GF-D8 (cell line): ENCODE measurements around the gene PAQR8.

Experiments
- DNase-seq: peaks from one replicate; lab custom pipeline; 2025; lab: John Stamatoyannopoulos, UW

Gene PAQR8, protein sequence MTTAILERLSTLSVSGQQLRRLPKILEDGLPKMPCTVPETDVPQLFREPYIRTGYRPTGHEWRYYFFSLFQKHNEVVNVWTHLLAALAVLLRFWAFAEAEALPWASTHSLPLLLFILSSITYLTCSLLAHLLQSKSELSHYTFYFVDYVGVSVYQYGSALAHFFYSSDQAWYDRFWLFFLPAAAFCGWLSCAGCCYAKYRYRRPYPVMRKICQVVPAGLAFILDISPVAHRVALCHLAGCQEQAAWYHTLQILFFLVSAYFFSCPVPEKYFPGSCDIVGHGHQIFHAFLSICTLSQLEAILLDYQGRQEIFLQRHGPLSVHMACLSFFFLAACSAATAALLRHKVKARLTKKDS

DNA sequence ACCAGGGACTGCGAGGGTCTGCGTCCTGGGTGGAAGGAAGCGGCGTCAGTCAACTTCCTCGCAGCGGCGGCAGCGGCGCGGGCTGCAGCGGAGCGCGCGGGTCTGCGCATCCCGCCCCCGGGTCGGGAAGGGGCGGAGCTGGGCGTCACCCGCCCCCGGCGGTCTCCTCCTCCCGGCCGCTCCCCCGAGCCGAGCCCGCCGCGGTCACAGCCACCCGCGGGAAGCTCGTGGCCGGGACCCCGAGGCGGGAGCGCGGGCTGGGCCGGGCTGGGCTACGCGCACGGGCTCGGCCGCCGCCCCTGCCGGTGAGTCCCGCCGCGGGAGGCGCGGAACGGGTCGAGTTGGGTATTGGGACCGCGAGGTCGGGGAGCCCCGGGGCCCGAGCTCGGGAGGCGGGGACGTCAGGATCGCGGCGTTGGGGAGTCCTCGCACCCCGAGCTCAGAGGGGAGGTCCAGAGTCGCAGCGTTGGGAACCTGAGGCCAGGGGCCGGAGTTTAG is at the start of gene PAQR8:
Gene PAQR8 (plus strand): TSS at position 207 of the 498 bp plus-strand sequence. CDS start 41,063 bp downstream, outside the sequence.
- DNase-seq = no peak

DNA sequence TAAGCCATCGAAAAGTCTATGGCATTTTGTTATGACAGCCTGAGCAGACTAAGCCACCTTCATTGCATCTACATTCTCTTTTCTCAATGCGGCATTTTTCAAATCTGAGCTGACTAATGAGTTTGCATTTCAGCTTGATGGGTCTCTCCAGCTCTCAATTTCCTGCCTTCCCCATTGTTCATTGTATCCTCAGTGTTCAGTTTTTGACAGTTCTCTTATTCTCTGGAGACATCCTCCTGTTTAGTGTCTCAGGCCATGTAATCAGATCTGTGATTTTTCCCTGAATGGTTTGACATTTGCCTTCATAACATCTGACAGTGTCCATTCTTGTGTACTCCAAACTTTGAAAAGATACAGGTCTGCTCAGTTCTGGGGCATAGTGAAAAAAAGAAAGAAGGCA is 49.5 kb upstream of the PAQR8 start:
- no peak for DNase-seq

DNA sequence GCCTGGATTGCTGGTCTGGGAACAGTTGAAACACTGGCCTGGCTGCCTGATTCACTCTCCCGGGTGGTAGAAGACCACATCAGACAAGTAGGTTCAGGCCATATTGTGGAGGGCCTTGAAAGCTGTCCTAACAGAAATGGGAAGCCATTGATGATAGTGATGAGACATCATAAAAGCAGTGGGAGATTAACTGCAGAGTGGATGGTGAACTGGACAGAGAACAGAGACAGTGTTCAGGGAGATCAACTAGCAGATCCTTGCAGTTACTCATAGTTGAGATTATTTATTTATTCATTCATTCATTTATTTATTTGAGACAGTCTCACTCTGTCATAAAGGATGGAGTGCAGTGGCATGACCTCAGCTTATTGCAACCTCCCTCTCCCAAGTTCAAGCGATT is 47.2 kb upstream of the PAQR8 start:
- DNase-seq = no peak

GRCh38 chr6:52317211-52317610 is 44.7 kb upstream of the PAQR8 start:
- DNase-seq = no peak

DNA sequence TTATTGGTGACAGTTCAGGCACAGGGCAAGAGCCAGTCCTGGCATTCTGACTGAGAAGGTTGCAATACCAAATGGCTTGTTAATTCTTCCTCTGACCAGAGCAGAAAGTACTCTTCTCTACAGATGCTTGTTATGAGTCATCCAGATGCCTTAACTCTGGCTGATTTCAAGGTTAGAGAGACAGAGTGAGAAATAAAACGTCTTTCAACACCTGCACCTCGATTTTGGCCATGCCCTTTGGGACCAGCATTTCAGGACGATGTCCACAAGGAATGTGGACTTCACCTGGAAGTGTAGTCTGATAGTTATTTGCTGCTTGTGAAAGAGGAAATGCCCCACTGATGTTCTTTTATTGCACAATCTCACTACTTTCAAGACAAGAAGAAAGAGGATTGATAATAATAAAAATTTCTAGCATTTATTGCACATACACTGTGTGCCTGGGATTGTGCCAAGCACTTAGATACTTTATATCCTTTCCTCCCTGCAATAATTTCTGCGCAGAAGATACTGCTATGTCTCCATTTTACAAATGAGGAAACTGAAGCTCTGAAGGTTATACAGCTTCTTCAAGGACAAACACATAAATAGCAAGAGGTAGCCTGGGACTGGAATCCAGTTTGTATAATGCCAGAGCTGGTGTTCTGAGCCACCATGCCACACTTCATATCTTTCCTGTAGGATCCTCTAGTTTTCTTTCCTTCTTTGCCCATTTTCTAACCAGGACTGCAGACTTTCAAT is 43.9 kb upstream of the PAQR8 start:
- DNase-seq = no peak

- no peak for DNase-seq
Observed at GRCh38 chr6:52324189-52324588, 37.8 kb upstream of the PAQR8 start.

GRCh38 chr6:52325695-52326471 is 36.1 kb upstream of the PAQR8 start:
- no peak for DNase-seq

- DNase-seq = no peak
Observed at GRCh38 chr6:52326540-52327364, 35.2 kb upstream of the PAQR8 start.

DNA sequence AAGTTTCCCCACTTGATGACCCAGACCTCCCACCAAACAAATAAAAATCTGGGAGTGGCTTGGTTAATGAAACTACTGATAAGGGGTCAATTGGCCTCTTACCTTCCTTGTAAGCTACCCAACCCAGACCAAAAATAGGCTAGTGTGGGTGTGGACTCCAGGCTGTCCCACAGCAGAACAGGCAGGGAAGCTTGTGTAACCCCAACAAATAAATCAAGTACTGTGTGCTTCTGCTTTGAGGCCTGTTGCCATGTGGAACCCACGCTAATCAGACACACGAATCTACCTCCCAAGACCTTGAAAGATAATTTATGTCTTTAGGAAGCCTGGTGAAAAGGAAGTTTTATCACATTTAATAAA is 33.7 kb upstream of the PAQR8 start:
- no peak for DNase-seq

DNA sequence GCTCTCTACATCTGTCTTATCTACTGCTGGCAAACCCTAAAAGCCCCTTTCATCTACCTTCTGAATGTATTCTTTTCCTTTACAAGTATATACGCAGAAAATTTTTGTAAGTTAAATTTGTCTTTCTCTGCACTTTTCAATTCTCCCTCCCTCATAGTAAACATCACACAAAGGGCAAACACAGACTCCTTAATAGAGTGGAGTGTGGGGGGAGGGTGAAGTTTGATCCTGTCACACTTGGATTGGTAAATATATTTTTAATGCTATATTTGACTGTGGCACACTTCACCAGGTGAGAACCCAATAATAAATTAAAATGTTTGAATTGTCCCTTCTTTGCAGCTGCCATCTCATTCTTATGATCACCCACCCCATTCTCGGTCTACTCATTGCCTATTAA is 33.2 kb upstream of the PAQR8 start:
- DNase-seq = no peak

GRCh38 chr6:52330470-52330869 is 31.5 kb upstream of the PAQR8 start:
- no peak for DNase-seq

- no peak for DNase-seq
Observed at GRCh38 chr6:52331793-52332457, 30.0 kb upstream of the PAQR8 start.

GRCh38 chr6:52333840-52334200 is 28.1 kb upstream of the PAQR8 start:
- no peak for DNase-seq

DNA sequence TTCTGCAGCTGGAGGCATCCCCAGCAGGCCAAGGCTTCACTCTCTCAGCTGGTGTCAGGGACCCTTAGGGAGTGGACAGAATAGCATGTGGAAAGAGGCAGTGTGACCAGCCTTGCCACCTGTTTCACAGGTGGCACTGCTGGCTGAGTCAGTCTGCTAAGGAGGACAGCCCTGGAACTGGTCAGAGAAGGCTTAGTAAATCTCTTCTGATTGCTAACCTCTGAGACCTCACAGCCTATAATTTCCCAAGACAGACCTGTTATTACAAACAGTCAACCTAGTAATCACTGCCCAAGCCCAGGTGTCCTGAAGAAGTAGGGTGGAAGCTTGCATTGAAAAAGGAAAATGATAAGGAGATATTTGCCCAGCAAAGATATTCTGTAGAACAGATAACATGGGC is 26.4 kb upstream of the PAQR8 start:
- DNase-seq = no peak

GRCh38 chr6:52336919-52337561 is 24.9 kb upstream of the PAQR8 start:
- no peak for DNase-seq

- no peak for DNase-seq
Observed at GRCh38 chr6:52337633-52338290, 24.2 kb upstream of the PAQR8 start.

DNA sequence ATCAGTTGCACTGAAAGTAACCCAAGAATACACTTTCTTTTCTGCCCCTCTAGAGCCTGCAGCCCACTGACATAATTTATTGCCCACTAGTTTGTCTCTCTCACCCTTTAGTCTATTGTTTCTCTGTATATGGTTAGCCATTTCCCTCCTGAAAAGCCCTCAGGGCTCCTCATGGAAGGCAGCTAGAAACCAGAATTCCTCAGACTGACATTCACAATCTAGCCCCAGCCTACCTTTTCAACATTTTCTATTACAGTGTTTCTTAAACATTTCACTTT is 21.4 kb upstream of the PAQR8 start:
- no peak for DNase-seq

DNA sequence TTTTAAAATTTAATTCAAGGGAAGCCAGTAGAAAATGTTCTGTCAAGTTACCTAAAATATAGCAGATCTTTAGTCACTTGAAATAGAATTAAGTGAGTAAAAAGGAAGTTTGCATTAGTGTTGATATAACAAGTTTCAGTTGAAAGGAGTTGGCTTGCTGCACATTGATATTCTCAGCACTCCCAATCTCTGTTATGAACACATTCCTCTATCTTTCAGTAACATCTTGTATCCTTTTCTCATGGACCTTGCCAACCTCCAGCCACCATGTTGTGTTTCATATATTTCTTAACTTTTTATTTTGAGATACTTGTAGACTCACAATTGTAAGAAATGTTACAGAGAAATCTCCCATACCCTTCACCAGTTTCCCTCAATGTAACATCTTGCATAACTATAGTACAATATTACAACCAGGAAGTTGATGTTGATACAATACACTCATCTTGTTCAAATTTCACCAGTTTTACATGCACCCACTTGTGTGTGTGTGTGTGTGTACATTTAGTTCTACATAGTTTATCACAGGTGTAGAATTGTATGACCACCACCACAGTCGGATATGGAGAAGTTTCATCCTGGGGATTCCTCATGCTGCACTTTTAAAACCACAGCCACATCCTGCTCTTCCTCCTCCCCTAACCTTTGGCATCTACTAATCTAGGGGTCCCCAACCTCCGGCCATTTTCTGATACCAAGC is 20.2 kb upstream of the PAQR8 start:
- no peak for DNase-seq

- DNase-seq = no peak
Observed at GRCh38 chr6:52345311-52345710, 16.6 kb upstream of the PAQR8 start.

DNA sequence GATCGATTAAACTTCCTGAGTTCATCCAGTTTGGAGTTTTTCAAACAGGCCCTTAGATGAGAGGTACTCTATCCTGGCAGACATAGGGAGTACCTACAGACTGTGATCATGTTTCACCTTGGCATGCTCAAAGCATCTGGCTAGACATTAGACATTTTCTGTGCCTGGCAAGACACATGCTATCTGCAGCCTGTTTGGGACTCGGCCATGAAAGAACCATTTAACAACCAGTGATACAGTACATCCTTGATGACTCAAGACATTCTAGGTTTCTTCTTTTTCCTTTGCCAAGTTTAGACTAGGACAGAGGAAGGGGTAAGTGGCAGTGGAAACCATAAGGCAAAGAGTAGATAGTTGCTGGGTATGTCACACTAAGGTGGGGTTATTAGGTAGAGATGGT is 15.4 kb upstream of the PAQR8 start:
- DNase-seq = no peak
